ENCODE data around the gene GNPTAB. TPM values are rescaled to one million over a fixed set of nuclear protein-coding genes. Genes with fewer than 3 reads are reported as not detected.

GNPTAB gene
- total and polyA plus RNA-seq, 7 donors, result 12.0 to 42.2 (median 25.4) TPM

DNA sequence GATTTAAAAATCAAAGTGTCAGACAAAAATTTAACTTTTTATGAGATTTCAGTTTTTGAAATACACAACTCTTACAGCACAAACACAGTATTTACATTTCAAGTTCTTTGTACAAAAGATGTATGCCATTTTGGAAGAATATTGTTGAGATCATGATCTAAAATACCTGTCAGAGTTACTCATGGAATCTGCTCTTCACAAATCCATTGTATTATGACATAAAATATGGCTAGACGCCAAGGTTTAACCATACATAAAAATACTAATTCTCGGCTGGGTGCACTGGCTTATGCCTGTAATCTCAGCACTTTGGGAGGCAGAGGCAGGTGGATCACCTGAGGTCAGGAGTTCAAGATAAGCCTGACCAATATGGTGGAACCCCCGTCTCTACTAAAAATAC, 85.3 kb downstream of the GNPTAB start:
- no peak for DNase-seq
- no peaks in the 10 kb centered on the region for H3K4me1 ChIP-seq
- 64 to 85% methylated on average over 3 of the region's 3 CpGs for WGBS, 2 donors
- intact Hi-C loops (cut with DNase I), result no loop called here
- no peak overlapping the region for H3K27ac ChIP-seq
- no peak overlapping the region for H3K4me3 ChIP-seq
- no peaks in the 10 kb centered on the region for H3K9me3 ChIP-seq
- H3K36me3 ChIP-seq, result peaks cover 4 to 74% (median 27%) of the 10 kb centered on the region in 4 donors
- TF ChIP-seq POLR2A (IDR thresholded peaks at IDR 0.05), result no peak
- no peak for TF ChIP-seq EP300 (IDR thresholded peaks at IDR 0.05)
- H3K27me3 ChIP-seq, result no peaks in the 10 kb centered on the region

DNA sequence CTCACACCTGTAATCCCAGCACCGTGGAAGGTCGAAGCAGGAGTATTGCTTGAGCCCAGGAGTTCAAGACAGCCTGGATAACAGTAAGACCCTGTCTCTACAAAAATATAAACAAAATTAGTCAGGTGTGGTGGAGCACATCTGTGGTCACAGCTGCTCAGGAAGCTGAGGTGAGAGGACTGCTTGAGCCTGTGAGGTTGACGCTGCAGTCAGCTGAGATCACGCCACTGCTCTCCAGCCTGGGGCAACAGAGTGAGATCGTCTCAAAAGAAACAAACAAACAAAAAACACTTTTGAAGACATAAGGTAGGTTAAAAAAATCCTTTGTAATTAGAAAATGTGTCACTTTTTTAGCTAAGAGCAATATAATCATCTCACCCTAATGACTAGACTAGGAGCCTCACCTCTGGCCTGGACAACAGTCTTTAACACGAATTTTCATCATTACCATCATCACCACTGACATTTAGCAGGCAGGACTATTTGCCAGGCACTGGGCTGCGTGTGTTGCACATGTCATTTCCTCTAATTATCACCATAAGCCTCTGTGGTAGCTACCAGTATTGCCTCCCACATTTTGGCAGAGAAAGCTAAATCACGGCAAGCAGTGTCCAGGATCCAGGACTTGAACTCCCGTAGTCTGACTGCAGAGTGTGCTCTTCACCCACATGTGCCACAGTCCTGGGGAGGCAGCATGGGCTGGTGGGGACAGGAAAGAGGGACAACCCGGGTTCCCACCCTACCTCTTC, 86.9 kb downstream of the GNPTAB start:
- no peaks in the 10 kb centered on the region for H3K27me3 ChIP-seq
- DNase-seq, result no peak
- TF ChIP-seq EP300 (IDR thresholded peaks at IDR 0.05), result no peak
- no peak for TF ChIP-seq POLR2AphosphoS5 (IDR thresholded peaks at IDR 0.05)
- no peak for TF ChIP-seq POLR2A (IDR thresholded peaks at IDR 0.05)
- TF ChIP-seq, protein P1, sequence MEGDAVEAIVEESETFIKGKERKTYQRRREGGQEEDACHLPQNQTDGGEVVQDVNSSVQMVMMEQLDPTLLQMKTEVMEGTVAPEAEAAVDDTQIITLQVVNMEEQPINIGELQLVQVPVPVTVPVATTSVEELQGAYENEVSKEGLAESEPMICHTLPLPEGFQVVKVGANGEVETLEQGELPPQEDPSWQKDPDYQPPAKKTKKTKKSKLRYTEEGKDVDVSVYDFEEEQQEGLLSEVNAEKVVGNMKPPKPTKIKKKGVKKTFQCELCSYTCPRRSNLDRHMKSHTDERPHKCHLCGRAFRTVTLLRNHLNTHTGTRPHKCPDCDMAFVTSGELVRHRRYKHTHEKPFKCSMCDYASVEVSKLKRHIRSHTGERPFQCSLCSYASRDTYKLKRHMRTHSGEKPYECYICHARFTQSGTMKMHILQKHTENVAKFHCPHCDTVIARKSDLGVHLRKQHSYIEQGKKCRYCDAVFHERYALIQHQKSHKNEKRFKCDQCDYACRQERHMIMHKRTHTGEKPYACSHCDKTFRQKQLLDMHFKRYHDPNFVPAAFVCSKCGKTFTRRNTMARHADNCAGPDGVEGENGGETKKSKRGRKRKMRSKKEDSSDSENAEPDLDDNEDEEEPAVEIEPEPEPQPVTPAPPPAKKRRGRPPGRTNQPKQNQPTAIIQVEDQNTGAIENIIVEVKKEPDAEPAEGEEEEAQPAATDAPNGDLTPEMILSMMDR (IDR thresholded peaks at IDR 0.05), result no peak
- no peaks in the 10 kb centered on the region for H3K9me3 ChIP-seq
- 65 to 76% methylated on average over 10 of the region's 10 CpGs for WGBS, 2 donors
- intact Hi-C loops (cut with DNase I), result no loop called here
- no peaks in the 10 kb centered on the region for H3K4me1 ChIP-seq
- H3K4me3 ChIP-seq, result no peak overlapping the region
- no peak overlapping the region for H3K27ac ChIP-seq
- H3K36me3 ChIP-seq, result peaks cover 4 to 68% (median 30%) of the 10 kb centered on the region in 4 donors

DNA sequence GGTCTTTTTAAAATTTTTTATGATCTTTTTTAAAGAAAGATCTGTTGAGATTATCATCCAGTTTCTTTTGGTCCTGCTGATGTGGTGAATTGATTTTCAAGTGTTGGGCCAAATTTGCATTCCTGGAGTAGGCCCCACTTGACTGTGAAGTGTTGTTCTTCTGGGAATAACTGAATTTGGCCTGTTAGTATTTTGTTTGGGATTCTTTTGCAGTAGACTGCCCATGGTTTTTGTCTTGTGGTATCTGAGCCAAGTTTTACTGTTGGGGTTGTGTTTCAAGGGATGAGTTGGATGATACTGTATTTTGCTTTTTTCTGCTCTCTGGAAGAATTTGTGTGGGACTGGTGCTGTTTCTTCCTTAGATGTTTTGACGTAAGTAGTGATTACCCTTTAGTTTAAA, 87.5 kb downstream of the GNPTAB start:
- Histone ChIP-seq H3K27me3 (no peaks in the 10 kb centered on the region), H3K27ac (no peak overlapping the region), H3K4me1 (no peaks in the 10 kb centered on the region), H3K4me3 (no peak overlapping the region), H3K9me3 (no peaks in the 10 kb centered on the region), H3K36me3 (peaks cover 4 to 68% (median 30%) of the 10 kb centered on the region in 4 donors)
- intact Hi-C loops (cut with DNase I), result no loop called here
- TF ChIP-seq, protein P1 (IDR thresholded peaks at IDR 0.05), result no peak
- no peak for TF ChIP-seq POLR2AphosphoS5 (IDR thresholded peaks at IDR 0.05)
- TF ChIP-seq EP300 (IDR thresholded peaks at IDR 0.05), result no peak
- TF ChIP-seq POLR2A (IDR thresholded peaks at IDR 0.05), result no peak
- DNase-seq, result no peak
- 84 to 89% methylated on average over 1 of the region's 1 CpG for WGBS, 2 donors

DNA sequence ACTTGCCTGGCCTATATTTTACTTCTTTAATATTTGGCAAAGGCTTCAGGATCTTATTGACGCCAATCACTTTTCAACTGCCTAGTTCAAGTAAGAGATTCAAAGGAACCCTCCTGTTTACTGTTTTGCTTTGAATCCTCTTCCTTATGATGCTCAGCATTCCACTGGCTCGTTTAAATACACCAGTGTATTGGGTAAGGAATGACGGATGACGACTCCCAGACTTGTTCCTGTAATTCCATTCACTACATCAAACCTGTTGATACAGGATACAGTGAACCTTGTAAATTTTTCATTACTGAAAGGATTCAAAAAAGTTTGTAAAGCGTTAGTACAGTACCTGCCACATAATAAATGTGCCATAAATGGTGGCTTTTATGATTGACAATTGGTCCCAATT, 89.8 kb downstream of the GNPTAB start:
- no peaks in the 10 kb centered on the region for H3K9me3 ChIP-seq

DNA sequence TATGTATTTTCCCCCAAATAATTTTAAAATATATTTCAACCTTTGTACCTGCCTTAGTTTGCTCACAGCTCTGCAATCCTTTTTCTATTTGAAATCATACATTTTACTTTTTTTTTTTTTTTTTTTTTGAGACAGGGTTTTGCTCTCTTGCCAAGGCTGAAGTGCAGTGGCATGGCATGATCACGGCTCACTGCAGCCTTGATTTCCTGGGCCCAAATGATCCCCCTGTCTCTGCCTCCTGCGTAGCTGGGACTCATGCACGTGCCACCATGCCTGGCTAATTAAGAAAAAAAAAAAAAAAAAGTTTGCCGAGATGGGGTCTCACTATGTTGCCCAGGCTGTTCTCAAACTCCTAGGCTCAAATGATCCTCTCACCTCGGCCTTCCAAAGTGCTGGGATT, 90.2 kb downstream of the GNPTAB start:
- H3K27me3 ChIP-seq, result no peaks in the 10 kb centered on the region
- 96 to 98% methylated on average over 5 of the region's 5 CpGs for WGBS, 2 donors
- no peak overlapping the region for H3K4me3 ChIP-seq
- H3K4me1 ChIP-seq, result no peaks in the 10 kb centered on the region
- peaks cover 4 to 59% (median 23%) of the 10 kb centered on the region in 4 donors for H3K36me3 ChIP-seq
- intact Hi-C loops (cut with DNase I), result no loop called here
- DNase-seq, result no peak
- H3K27ac ChIP-seq, result no peak overlapping the region
- TF ChIP-seq, protein P1 (IDR thresholded peaks at IDR 0.05), result no peak
- TF ChIP-seq POLR2A (IDR thresholded peaks at IDR 0.05) (no peak), EP300 (IDR thresholded peaks at IDR 0.05) (no peak), POLR2AphosphoS5 (IDR thresholded peaks at IDR 0.05) (no peak)
- H3K9me3 ChIP-seq, result no peaks in the 10 kb centered on the region

More for the DNA sequence above, 89.8 kb downstream of the GNPTAB start:
- 71 to 85% methylated on average over 5 of the region's 5 CpGs for WGBS, 2 donors
- H3K4me1 ChIP-seq, result no peaks in the 10 kb centered on the region
- no peak overlapping the region for H3K27ac ChIP-seq
- intact Hi-C loops (cut with DNase I), result no loop called here
- TF ChIP-seq EP300 (IDR thresholded peaks at IDR 0.05) (no peak), POLR2AphosphoS5 (IDR thresholded peaks at IDR 0.05) (no peak), POLR2A (IDR thresholded peaks at IDR 0.05) (no peak)
- TF ChIP-seq, protein P1 (IDR thresholded peaks at IDR 0.05), result no peak
- H3K36me3 ChIP-seq, result peaks cover 4 to 63% (median 25%) of the 10 kb centered on the region in 4 donors
- no peak for DNase-seq
- H3K4me3 ChIP-seq, result no peak overlapping the region
- H3K27me3 ChIP-seq, result no peaks in the 10 kb centered on the region

Data from sigmoid colon (tissue), 7 donors.